ENCODE measurements around the gene DES.

DES gene

DNA sequence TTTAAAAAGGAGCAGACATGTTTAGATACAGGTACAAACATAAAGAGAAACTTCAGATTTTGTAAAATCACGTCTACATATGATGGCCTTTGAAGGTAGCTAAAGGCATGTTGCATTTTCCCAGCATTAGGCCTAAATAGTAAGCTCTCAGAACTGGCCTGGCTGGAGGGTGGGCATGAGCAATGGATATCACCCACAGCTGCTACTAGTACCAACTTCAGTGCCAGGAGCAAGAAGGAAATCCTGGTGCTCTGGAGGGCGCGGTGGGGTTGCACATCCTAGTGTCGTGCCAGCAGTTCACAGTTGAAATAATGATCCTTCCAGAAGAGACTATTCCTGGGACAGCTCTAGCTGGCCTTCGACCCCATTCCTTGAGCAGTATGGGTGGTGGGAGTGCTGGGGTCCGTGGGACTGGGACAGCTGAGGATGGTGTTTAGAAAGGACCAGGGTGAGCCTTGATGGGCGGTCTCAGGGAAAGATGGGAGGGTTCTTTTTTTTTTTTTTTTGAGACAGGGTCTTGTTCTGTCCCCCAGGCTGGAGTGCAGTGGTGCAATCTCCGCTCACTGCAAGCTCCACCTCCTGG, 4.9 kb downstream of the DES start:
- no peak for DNase-seq

DNA sequence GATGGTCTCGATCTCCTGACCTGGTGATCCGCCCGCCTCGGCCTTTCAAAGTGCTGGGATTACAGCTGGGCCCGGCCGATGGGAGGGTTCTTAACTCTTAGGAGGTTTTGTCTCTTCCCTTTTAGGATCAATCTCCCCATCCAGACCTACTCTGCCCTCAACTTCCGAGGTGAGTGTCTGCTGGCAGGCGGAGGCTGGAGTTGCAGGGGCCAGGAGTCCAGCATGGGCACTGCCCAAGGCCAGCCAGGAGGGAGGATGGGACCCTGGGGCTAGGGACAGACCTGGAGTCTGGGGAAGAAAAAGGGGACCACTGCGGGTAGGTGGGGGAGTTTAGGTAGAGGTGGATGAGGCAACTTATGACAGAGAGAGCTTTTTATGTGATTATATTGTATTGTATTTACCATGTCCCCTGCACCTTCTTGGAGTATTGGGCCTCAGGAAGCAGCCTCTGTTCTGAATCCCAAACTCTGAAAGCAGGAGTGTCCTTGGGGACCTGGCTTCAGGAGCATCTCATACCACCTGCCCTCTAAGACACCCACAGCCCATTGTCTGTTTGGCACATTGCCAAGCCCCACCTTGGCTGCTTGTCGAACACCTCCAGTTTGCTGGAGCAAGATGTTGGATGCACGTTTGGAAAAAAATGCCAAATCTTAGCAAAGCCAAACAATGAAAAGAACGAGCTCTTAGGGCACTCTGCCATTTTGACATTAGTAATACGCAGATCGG, 5.6 kb downstream of the DES start:
- no peak for DNase-seq

DNA sequence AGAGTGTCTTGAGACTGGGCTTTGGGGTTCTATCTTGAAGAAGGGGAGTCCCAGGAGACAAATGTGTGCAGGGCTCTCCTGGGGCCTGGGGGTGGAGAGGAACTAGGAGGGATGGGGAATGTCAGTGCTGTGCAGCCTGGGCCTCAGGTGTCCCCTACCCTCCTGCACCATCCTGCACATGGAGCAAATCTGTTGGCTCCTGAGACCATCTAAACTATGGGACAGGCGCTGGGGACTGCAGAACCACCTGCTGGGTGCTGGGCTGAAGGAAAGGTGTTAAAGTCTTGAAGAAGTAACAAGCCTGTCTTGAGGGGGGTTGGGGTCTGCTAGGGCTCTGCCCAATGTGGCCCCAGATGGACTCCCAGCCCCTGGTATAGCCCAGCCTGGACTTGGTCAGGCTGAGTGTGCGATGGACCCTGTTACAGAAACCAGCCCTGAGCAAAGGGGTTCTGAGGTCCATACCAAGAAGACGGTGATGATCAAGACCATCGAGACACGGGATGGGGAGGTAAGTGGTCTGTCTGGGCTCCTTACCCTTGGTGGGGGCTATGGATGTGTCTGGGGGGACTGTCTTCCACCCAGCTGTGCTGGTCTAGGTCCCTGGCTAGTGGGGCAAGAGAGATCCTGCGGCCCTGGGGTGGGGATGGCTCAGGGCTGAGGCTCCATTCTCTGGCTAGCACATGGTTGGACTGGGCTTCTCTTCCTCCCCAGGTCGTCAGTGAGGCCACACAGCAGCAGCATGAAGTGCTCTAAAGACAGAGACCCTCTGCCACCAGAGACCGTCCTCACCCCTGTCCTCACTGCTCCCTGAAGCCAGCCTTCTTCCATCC, 7.3 kb downstream of the DES start:
- DNase-seq, result no peak

DNA sequence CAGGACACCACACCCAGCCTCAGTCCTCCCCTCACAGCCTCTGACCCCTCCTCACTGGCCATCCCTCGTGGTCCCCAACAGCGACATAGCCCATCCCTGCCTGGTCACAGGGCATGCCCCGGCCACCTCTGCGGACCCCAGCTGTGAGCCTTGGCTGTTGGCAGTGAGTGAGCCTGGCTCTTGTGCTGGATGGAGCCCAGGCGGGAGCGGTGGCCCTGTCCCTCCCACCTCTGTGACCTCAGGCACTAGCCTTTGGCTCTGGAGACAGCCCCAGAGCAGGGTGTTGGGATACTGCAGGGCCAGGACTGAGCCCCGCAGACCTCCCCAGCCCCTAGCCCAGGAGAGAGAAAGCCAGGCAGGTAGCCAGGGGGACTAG, 7.9 kb downstream of the DES start:
- no peak for DNase-seq

DNA sequence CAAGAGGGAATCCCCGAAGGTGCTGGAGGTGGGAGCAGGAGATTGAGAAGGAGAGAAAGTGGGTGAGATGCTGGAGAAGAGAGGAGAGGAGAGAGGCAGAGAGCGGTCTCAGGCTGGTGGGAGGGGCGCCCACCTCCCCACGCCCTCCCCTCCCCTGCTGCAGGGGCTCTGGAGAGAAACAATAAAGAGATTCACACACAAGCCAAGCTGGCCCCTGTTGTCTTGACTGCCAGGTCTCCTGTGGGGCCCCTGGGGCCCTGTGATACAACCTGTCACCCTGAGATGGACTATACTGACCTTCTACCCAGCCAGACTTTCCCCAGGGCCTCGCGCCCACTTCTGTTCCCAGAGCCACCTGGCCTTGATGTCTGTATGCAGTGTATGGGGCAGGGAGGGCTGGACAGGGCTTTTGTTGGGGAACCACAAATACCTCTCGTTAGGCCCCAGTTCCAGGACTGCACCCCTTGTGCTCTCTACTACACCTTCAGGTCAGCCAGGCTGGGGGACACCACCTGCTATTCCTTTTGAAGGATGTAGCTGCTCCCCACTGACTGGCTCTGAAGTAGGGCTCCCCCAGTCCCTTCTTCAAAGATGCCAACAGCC, 8.5 kb downstream of the DES start:
- DNase-seq, result no peak

DNA sequence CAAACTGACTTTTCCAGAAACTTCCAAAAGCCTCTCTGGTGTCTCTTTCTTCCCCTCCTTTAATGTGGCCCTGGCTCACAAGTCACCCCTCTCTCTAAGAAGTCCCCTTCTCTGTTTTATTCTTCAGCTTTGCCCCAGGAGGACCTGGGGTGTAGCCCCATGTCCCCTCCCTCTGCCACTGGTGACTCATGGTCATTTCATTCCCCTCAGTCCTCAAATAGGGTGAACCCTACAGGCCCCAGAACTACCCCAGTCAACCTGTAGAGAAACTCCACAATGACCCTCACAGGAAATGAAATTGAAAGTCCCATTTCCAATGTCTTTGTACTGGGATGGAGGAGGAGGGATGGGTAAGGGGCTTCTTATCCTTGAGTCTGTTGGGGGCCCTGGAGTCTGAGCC, 10.3 kb downstream of the DES start:
- no peak for DNase-seq

DNA sequence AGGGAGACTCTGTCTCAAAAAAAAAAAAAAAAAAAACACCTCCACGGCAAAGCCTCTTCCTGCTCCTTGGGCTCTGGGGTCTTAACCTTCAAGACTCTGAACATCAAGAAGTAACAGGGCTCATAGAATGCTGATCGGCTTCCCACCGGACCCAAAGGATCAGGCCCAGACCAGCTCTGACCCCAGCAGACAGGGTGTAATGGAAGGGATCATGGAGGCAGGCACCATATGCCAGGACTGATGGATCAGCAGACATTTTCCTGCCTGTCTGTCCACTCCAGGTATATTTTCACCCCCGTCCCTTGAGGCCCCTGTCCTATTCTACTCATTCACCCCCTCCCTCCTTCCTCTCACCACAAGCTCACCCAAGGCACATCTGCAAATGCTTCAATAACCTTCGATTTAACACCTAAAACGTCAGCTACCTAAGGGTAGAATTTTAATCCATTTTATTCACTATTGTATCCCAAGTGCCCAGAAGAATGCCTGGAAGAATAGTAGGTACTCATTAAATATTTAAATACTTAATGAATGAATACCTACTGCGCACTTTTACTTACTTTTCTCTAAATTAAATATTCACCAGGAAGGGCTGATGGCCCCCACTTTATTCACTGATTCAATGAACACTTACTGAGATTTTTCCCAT, 11.9 kb downstream of the DES start:
- no peak for DNase-seq

DNA sequence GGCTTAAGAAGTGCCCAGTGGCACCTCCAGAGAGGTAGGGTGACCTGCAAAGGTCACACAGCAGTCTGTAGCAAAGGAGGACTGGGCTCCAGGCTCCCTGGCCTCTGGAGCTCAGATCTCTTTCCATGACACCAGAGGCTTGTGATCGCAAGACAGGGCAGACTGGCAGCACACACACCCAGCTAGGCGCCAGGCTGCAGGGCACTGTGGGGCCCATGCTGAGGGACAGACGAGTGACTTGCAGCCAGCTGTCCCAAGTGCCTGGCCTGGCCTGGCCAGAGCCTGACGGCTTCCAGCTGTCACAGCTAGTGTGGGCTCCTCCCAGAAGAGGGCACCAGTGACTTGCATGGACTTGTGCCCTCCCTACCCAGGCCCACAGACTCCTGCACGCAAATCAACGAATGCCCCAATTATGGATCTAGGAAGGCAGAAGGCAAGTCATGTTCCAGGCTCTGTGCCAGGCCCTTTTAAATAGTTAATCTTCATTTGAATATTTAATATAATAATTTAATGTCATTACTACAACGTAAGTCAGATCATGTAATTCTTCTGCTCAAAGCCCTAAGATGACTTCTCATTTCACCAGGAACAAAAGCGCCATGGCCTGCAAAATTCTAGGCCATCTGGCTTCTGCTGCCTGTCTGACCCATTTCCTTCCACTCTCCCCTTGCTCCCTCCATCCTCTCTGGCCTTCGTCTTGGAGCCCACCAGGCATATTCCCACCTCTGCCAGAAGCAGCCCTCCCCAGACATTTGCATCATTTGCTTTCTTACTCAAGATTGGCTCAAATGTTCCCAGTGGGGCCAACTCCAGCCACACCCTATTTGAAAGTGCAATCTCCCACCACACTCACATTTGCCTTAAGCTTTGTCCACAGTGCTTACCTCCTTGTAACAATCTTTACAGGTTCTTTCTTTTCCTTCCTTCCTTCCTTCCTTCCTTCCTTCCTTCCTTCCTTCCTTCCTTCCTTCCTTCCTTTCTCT, 12.7 kb downstream of the DES start:
- DNase-seq, result peak; percentile 7

DNA sequence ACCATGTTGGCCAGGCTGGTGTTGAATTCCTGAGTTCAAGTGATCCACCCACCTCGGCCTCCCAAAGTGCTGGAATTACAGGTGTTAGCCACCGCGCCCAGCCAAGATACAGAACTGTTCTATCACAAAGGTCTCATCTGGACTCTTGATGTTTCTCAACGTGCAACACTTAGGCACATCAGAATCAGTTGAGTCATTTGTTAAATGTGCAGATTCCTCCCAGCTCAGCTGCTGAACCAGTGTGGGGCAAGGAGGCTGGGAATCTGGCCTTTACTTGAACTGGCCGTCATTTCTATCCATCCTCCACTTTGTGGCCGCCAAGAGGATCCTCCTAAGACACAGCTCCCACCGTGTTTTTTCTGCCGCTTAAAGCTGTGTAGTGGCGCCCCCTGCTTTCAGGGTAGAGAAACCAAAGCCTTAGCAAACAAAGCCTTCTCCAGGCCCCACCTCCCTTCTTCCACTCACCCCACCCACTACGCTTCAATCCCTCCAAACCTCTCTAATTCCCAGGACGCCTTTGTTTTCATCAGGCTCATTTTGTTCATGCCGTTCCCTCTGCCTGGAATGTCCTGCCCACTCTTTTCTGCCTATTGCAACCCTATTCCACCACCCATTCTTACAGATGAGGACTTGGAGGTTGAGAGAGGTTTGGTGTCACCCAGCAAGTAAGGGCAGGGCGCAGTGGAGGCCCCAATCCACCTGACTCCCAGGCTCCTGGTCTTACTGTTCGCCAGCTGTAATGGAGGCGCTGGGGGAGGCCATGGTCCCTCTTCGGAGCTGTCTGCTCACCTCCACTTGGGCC, 15.7 kb downstream of the DES start:
- peak; percentile 23 for DNase-seq

DNA sequence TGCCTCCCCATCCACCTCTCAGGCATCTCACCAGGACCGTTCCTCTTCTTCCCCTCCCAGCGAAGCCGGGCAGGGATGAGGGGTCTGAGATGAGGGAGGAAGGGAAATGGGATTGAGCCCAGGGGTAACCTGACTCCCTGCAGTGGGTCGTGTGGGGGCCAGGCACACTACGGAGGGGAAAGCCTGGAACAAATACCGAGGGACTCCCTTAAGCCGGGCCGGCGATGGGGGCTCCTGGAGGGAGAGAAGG, 16.2 kb downstream of the DES start:
- no peak for DNase-seq

DNA sequence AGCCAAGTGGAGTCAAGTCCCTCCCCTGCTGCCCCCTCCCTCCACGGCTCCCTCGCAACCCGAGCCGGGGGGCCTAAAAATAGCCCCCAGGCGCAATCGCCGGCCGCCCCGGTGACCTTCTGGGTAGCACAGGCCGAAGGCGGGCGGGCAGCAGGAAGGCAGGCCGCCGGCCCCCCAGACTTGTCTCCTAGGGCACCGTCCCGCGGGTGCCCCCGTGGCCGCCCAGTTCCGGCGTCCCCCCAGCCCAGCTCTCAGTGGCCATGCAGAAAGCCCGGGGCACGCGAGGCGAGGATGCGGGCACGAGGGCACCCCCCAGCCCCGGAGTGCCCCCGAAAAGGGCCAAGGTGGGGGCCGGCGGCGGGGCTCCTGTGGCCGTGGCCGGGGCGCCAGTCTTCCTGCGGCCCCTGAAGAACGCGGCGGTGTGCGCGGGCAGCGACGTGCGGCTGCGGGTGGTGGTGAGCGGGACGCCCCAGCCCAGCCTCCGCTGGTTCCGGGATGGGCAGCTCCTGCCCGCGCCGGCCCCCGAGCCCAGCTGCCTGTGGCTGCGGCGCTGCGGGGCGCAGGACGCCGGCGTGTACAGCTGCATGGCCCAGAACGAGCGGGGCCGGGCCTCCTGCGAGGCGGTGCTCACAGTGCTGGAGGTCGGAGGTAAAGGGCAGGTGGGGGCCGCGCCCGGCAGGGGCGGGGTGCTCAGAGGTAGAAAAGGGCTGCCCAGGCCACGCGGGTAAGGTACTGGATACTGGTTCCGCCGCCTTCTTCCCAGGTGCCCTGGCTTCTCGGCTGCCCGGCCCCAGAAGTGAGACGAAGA, 16.7 kb downstream of the DES start, which contains the start of gene SPEG:
TSS of gene SPEG (plus strand) at position 126 of the 808 bp plus-strand sequence. CDS start at position 261, 135 bp downstream.
- no peak for DNase-seq

DNA sequence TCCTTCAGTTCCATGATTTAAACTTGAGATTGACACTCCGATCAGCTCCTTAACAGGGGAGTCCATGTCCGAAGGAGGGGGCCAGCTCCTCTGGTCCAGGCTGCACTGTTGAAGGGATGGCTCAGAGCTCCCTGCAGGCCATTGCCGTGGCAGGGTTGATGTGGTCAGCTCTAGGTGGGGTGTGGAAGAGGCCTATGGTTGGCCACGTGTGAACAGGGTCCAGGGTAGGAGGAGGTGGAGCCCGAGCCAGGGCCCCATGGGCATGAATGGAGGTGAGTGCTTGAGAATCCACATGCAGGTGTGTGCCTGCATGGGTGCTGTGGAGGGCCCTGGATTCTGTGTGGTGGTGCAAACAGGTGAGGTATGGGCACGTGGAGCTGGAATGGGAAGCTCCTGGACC, 17.5 kb downstream of the DES start:
- no peak for DNase-seq

DNA sequence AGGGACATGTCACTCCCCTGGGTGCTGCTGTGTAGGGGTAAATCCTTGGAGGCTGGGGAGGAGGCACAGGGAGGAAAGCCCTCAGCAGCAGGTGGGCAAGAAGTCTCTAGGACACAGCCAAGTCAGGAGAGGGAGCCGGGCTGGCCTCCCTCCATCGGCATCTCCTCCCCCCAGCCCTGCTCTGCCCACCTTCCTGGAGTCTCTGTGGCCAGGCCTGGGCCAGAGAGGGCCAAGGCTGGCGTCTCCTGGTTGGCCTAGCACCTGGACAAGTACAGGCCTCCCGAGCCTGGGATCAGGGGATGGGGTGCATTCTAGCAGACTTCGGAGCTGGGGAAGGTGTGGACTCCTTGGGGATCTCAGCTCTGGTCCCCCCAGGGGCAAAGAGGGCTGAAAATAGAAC, 18.3 kb downstream of the DES start:
- no peak for DNase-seq

DNA sequence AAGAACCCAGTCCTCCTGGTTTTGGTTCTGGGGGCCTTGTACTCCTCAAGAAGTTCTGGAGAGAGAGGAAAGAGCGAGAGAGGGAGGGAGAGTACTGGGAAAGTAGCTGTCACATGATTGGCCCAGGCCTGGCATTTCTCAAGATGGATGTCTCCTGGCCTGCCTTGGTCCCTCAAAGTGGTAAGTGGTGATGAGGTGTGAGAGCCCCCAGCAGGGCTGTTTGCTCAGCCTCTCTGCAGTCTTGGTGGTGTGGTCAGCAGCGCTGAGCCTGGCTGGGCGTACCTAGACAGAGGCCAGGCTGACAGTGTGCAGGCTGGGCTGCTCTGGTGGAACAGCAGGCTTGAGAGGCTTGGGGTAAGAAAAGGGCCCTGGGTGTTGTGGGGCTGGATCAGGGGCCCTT, 19.0 kb downstream of the DES start:
- DNase-seq, result no peak

DNA sequence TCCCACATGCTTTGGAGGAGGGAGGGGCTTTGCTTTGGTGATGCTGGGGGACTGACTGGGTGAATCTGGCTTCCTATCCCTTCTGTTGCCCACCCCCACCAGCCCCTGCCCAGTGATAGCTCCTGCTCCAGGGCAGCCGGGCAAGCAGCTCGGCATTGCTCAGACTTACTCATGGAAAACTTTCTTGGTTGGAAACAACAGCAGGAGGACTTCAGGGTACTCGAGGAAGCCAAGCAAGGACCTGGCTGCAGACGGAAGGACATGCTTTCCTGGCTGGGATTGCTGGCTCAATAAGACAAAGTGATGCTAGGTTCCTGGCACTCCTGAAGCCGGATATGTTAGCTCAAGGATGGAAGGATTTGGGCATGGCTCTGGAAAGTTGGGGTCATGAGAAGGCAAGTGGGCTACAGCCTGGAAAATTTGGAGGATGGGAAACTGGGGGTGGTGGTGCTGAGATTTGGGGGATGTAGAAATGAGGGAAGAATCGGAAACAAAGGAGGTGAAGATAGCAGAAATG, 19.6 kb downstream of the DES start:
- DNase-seq, result no peak

DNA sequence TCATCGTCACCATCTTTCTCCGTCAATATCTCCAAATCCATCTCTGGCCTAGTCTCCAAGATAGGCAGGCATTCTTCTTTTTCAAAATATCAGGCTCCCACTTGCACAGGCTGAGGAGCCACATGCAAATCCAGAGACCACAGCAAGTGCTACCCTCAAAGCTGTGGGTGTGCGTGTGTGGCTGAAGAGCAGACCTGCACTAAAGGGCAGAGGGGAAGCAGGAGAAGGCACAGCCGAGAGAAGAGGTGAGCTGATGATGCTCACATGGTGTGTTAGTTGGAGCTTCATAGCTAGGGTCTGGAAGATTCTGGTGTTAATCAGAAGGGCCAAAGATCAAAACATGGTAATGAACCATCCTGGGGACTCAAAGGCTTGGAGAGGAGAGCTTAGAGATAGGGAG, 20.3 kb downstream of the DES start:
- DNase-seq, result no peak

DNA sequence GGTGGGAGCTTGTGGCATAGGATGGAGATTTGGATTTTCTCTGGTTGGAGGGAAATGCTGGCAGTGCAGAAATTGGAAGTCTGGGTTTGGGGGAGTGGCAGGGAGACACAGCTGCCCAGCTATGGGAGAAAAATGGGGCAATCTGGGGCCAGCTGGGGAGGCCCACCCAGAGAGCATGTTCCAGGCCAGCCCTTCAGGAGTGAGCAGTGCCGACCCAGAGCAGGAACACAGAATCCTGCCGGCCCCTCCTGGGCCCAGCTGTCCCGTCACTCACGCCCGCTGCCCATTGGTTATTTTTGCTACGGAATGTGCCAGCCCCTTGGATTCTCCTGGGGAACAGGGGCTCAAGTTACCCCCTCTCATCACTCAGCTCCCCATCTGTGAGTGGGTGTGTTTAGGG, 21.3 kb downstream of the DES start:
- no peak for DNase-seq

DNA sequence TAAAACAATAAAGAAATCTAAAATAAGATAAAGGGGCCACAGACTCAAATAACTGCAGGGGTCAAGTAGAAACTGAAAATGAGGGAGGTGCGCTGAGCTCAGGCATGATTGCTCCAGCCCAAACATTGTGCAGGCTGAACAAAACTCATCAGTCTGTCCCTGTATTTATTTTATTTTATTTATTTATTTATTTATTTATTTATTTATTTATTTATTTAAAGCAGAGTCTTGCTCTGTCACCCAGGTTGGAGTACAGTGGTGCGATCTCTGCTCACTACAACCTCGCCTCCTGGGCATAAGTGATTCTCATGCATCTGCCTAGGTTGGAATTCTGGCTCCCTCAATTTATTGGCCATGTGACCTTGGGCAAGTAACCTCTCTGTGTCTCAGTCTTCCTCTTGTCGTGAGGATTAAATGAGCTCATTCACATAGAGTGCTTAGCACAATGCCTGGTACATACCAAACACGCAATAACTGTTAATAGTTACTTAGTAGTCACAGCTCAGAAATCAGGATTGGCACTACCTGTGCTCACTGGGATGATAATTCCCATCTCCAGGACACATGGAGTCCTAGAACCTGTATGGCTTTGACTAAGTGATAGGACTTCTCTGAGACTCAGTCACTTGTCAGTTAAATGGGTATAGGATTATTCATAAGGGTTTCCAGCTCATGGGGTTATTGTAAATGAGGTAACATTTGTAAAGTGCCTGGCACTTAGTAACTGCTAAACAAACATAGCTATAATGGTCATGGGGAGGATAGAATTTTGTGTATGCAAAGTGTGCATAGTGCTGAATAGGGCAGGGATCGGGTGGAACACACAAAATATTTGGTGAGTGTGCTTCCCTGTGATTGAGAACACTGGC, 22.4 kb downstream of the DES start:
- DNase-seq, result no peak
